GM11168 (cell line): ENCODE measurements around the gene FGF18.

Experiments used
- in situ Hi-C: fragments of 300-500 bp; cut with MboI; formaldehyde crosslinking; loops from one replicate; pipeline ENCODE4 v1.12.0; 2022; ENCODE audit warnings: low sequenced_read_pairs; ENCODE audit not compliant: unreplicated experiment

FGF18 gene

DNA sequence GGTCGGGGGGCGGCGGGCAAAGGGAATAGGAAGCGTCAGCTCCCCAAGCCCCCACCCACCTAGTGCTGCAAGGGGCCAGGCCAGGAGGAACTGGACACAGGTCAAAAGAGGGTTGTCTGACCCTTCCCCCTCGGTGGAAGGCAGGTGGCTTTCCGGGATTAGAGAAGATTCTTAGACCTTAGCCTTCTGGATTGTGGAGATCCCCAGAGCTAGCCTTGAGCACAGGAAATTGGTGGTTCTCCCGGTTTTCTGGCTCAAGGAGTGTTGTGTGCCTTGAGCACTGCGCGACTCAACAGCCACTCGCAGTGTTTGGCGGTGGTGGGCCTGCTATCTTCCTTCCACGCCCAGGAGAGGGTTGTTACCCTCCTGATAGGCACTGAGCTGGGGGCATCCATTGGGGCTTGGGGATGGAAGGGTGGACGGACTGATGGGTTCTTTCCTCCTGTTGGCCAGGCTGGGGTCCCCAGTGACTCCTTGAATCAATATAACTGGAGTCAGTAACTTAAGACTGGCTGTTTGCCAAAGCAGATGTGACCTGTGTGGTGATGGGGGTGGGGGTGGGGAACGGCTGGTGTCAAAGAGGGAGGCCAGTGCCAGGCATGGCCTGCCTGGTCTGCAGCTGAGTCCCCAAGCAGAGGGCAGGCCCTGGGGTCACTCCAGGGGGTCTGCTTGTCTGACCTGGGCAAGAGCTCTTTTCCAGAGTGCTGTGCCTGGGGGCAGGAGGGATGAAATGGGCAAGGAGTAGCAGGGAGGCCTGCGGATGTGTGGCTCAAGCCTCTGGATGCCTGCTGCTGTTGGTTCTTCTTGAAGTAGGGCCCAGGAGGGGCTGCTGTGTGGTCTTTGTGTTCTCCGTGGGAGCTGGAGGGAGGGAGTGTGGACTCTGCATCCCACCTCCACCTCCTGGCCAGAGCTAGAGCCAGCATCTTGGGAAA is 2.1 kb downstream of the FGF18 start:
- in situ Hi-C loops: no loop called here

GRCh38 chr5:171422495-171422894 is 3.0 kb downstream of the FGF18 start:
- in situ Hi-C loops: no loop called here

DNA sequence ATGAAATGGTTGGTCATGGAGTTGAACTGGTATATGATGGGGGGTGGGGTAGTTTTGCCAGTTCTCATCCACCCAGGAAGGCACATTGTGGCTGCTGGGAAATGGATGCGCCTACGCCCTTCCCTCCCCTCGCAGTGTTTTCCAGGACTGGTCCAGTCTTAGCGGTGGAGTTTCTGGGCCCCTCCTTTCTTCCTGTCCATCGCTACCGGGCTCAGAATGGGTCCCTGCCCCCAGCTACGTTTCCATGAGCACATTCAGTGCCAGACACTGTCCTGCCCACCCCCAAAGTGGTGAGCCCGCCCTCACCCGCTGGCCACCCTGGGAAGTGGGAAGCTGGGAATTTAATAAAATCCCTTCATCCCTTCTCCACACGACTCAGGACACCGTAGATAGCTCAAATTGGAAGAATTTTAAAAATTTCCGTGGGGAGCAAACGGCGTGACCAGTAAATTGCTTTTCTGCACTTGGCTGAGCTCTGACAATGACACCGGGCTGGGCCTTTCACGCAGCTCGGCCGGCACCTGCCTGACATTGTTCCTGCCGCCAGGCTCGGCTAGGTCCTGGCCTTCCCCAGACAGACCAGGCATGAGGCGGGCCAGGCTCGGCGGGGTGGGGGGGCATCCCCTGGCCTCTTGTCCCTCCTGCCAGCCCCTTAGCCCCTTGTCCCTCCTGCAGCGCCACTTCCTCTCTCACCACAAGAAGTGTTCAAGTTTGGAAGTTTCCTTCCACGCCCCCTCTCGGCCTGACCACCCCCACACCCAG is 3.6 kb downstream of the FGF18 start:
- in situ Hi-C loops: no loop called here

DNA sequence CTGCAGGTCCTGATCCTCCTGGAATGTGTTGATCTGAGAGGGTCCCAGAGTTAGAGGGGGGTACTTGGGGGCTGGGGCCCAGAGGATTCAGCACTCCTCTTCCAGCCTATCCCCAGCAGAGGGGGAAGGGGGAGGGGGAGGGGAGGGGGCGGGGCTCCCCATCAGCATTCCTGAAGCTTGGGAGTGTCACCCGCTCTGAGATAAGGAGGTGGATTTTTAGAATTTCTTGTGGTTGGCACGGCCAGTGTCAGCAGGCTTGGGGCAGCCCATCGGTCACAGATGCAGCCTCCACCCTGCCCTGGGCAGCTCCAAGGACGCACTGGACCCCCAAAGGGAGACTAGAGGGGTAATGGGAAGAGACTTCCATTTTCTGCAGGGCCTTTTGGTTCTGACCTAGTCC is 5.3 kb downstream of the FGF18 start:
- in situ Hi-C loops: no loop called here

DNA sequence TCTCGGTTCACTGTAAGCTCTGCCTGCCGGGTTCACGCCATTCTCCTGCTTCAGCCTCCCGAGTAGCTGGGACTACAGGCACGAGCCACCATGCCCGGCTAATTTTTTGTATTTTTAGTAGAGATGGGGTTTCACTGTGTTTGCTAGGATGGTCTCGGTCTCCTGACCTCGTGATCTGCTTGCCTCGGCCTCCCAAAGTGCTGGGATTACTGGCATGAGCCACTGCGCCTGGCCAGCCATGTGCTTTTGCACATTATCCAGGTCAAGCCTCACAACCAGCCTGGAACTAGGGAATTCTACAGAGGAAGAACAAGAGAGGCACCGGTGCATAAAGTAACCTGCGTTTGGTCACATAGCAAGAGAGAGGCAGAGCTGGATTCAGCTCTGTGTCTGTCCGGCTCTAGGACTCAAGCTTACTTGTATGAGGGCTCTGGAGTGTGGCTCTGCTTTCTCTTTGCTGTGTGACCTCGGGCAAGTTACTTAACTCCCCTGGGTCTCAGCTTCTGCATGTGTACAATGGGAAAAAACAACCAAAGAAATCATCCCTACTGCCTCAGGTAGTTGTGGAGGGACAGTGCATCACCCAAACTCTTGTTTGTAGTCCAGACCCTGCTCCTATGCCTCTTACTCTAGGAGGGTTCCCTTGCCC is 6.3 kb downstream of the FGF18 start:
- in situ Hi-C loops: no loop called here

- in situ Hi-C loops: no loop called here
These were observed 6.8 kb downstream of the FGF18 start for GRCh38 chr5:171426266-171426665.

GRCh38 chr5:171426680-171427079 is 7.2 kb downstream of the FGF18 start:
- in situ Hi-C loops: no loop called here

GRCh38 chr5:171427318-171428167 is 8.1 kb downstream of the FGF18 start:
- in situ Hi-C loops: no loop called here

GRCh38 chr5:171428168-171428696 is 8.8 kb downstream of the FGF18 start:
- in situ Hi-C loops: no loop called here

DNA sequence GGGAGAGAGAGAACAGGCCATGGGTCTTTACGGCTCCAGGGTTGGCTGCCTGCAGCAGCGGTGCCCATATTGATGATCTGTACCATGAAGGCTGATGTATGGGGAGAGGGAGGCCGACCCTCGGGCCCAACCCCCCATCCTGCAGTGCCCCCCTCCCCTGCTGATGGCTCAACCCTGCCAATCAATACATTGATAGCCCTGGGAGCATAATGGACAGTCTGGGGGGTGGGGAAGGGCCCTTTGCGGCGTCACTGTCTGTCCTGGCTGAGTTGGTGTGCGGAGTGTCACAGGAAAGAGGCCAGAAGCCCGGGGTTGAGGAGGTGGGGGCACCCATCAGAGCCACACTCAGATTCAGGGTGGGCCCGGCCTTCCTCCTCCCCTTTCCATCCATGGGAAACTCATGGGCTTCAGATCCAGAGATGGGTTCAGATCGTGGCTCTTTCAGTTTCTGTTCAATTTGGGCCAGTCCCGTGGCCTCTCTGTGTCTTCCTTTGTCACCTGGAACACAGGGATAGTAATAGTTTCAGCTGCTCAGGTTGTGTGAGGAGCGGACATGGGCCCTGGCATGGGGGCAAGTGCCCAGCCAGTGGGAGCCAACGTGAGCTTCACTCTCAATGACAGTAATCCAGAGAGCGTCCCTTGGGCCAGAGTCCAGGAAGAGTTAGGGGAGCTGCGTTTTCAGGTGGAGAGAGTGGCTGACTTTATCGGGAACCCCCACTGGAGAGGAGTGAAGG is 9.5 kb downstream of the FGF18 start:
- in situ Hi-C loops: no loop called here

DNA sequence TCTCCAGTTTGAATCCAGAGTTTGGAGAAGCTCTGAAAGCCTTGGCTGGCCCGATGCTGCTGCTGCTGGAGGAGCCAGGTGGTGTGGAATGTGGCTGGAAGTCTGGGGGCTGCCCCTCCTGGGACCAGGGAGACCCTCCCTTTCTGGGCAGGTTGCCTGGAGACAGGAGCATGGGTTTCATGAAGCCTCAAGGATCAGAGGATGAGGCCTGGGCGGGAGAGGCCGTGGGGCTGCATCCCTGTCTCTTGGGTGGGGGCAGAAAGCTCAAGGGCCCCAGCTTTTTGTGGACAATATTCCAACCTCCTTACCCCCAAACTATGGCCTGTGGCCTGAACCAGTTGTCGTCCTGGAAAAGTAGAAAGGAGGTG is 10.1 kb downstream of the FGF18 start:
- in situ Hi-C loops: no loop called here

DNA sequence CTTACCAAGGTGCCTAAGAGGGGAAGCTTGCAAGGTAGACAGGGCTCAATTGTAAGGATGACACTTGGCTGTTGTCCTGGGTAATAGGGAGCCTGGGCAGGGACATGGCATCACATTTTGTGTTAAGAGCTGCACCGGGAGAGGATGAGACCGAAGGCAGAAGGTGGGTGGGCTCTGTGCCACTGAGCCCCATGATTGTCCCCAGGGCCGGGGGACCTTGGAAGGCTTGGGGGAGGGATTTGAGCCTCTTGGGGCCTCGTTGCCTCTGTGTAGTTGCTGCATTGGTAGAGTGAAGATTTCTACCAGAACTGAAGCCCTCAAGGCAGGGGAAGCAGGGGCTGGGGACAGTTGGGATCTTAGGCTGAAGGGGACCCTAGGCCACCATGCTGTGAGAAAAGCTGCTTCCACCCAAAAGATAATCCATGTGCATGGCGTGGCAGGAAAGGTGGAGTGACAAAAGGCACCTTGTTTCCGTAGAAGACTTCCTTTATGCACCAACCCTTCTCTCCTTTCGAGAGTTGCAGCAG is 11.9 kb downstream of the FGF18 start:
- in situ Hi-C loops: no loop called here

DNA sequence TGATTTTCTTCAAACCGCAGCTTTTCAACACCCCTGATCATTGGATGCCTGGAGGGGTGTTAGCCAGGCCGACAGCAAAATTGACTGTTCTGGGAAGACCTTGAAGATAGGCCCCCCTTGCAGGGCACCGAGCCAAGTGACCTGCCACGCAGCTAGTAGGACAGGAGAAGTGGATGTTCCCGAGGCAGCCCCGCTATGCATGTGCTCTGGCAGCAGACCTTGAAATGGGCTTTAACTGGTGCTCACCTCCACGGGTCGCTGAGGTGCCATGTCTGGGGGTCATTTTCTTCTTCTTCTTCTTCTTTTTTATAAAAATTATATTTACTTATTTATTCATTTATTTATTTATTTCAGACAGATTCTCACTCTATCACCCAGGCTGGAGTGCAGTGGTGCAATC is 12.6 kb downstream of the FGF18 start:
- in situ Hi-C loops: no loop called here

GRCh38 chr5:171432583-171433351 is 13.3 kb downstream of the FGF18 start:
- in situ Hi-C loops: no loop called here

DNA sequence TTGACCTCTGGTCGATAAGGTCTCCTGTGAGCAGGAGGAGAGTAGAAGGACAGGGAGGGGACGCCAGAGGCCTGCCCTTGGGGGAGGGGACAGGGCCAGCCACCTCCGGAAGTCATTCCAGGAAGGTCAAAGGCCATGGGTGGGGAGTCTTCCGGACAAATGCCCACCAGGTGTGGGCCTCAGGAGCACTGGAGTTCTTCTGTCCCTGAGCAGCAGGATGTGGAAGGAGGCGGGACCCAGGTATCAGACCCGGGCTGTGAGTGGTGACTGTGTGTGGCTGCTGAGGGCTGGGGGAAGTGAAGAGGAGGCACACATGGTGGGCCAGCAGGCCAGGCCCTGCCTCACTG is 13.9 kb downstream of the FGF18 start:
- in situ Hi-C loops: no loop called here

GRCh38 chr5:171433982-171434676 is 14.7 kb downstream of the FGF18 start:
- in situ Hi-C loops: no loop called here

DNA sequence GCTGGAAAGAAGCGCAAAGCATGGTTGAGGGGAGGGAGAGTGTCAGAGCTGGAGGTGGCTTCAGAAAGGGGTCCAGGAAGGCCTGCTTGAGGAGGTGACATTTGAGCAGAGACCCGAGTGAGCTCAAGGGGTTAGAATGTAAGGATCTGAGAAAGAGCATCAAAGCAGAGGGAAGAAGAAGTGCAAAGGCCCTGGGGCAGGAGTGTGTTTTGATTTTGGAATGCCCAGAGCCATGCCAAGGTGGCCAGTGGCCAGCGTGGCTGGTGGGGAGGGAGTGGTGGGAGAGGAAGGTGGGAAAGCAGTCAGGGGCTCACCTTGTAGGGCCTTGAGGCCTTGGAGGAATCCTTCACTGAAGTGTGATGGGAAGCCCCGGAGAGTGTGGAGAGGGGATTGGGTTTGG is 15.4 kb downstream of the FGF18 start:
- in situ Hi-C loops: no loop called here

DNA sequence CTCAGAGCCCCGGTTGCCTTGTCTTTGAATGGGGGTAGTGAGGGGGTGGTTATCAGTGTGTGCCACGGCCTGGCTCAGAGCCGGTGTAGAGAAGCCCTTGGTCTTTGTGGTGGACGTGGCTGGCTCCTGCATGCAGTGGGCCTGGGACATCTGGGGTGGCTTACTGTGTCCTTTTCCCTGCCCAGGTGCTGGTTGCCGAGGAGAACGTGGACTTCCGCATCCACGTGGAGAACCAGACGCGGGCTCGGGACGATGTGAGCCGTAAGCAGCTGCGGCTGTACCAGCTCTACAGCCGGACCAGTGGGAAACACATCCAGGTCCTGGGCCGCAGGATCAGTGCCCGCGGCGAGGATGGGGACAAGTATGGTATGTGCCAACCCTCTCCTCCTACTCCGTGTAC is 16.5 kb downstream of the FGF18 start:
- in situ Hi-C loops: no loop called here
